Vagina (tissue), 2 donors: ENCODE data around the gene AP5M1.

ENCODE experiments used
- POLR2A ChIP-seq, 2 donors: fragments of 450-650 bp; IDR thresholded peaks; one replicate each; pipeline ENCODE4 v1.6.1; 2017; ENCODE audit warnings: antibody characterized with exemption in 2 of 2, mild to moderate bottlenecking in 2 of 2, moderate library complexity in 2 of 2
- TF ChIP-seq, protein P1 (sequence below), 3 experiments: fragments of 450-650 bp in 2 of 3; fragments of 200-600 bp in 1 of 3; sonication (generic) in 1 of 3; IDR thresholded peaks; one replicate each; pipeline ENCODE4 v1.5.1; 2017 to 2019; ENCODE audit warnings: antibody characterized with exemption in 3 of 3, mild to moderate bottlenecking in 2 of 3, moderate library complexity in 2 of 3

DNA sequence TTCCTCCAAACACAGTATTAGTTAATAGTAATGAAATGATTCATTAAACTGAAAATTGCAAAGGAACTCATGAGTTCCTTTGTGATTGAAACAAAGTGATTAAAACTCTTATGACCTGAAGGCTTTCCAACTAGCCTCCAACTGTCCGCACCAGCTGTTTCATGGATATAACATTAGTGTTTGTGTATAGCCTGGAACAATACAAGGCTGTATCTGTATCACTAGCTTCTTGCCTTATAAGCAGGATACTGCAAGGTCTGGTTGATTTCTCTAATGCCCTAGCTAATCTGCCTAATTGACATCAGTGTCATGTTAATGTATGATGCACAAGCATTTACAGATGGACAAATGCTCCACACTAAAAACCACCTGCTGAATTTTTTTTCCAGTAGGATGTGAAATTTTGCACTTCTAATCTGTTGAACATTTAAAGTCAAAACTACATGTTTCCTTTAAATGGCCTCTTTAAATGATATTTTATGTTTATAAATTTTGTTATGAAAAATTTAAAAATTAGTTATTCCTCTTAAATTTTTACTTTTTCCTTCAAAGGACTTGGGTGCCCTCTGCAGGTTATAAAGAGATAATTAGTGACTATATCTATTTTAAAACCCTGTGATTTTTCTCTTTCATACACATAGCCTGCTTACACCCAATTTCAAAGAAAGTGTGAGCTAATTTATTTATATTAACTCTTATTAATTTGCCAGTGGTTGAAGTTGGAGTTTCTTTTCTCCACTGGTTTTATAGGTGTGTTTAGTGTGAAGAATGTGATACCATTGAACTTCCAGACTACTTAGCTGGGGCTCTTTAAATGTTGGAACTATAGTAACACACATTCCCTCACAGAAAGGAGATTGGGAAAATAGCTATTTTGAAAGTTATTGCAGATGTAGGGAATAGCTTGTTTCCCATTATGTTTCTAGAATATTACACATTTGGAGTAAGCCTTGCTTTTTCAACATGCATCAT, 25.4 kb downstream of the AP5M1 start:
- no peak for TF ChIP-seq POLR2A (IDR thresholded peaks at IDR 0.05)
- TF ChIP-seq, protein P1, sequence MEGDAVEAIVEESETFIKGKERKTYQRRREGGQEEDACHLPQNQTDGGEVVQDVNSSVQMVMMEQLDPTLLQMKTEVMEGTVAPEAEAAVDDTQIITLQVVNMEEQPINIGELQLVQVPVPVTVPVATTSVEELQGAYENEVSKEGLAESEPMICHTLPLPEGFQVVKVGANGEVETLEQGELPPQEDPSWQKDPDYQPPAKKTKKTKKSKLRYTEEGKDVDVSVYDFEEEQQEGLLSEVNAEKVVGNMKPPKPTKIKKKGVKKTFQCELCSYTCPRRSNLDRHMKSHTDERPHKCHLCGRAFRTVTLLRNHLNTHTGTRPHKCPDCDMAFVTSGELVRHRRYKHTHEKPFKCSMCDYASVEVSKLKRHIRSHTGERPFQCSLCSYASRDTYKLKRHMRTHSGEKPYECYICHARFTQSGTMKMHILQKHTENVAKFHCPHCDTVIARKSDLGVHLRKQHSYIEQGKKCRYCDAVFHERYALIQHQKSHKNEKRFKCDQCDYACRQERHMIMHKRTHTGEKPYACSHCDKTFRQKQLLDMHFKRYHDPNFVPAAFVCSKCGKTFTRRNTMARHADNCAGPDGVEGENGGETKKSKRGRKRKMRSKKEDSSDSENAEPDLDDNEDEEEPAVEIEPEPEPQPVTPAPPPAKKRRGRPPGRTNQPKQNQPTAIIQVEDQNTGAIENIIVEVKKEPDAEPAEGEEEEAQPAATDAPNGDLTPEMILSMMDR (IDR thresholded peaks at IDR 0.05), result no peak
